Testis (tissue), 2 donors: ENCODE data around the gene SEC16B.

Source experiments
- POLR2A ChIP-seq: fragments of 450-650 bp; IDR thresholded peaks from one replicate; pipeline ENCODE4 v1.6.1; 2017; ENCODE audit warnings: antibody characterized with exemption, mild to moderate bottlenecking, moderate library complexity
- TF ChIP-seq, protein P1 (sequence below), 3 experiments: fragments of 450-650 bp in 2 of 3; fragments of 200-600 bp in 1 of 3; sonication (generic) in 1 of 3; IDR thresholded peaks; one replicate each; pipeline ENCODE4 v1.5.1; 2016 to 2019; ENCODE audit warnings: antibody characterized with exemption in 3 of 3, mild to moderate bottlenecking in 2 of 3, moderate library complexity in 1 of 3

DNA sequence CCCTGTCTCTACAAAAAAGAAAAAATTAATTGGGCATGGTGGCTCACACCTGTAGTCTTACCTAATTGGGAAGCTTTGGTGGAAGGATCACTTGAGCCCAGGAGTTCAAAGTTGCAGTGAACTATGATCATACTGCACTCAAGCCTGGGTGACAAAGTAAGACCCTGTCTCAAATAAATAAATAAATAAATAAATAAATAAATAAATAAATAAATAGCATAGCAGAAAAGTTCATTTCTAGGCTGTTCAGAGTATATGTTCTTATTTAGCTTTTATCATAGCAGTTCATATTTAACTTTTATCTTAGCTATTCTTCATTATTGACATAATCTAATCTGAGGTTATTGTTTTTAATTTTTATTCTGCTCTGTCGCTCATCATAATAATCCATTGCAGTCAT, 8.7 kb upstream of the SEC16B start:
- TF ChIP-seq, protein P1, sequence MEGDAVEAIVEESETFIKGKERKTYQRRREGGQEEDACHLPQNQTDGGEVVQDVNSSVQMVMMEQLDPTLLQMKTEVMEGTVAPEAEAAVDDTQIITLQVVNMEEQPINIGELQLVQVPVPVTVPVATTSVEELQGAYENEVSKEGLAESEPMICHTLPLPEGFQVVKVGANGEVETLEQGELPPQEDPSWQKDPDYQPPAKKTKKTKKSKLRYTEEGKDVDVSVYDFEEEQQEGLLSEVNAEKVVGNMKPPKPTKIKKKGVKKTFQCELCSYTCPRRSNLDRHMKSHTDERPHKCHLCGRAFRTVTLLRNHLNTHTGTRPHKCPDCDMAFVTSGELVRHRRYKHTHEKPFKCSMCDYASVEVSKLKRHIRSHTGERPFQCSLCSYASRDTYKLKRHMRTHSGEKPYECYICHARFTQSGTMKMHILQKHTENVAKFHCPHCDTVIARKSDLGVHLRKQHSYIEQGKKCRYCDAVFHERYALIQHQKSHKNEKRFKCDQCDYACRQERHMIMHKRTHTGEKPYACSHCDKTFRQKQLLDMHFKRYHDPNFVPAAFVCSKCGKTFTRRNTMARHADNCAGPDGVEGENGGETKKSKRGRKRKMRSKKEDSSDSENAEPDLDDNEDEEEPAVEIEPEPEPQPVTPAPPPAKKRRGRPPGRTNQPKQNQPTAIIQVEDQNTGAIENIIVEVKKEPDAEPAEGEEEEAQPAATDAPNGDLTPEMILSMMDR (IDR thresholded peaks at IDR 0.05): no peak
- no peak for TF ChIP-seq POLR2A
